ENCODE measurements around the gene PPT1. TPM values are rescaled to one million over a fixed set of nuclear protein-coding genes. Genes with fewer than 3 reads are reported as not detected.

The PPT1 gene
- total RNA-seq, 1 donor from 2014 or later, result 29.5 TPM

DNA sequence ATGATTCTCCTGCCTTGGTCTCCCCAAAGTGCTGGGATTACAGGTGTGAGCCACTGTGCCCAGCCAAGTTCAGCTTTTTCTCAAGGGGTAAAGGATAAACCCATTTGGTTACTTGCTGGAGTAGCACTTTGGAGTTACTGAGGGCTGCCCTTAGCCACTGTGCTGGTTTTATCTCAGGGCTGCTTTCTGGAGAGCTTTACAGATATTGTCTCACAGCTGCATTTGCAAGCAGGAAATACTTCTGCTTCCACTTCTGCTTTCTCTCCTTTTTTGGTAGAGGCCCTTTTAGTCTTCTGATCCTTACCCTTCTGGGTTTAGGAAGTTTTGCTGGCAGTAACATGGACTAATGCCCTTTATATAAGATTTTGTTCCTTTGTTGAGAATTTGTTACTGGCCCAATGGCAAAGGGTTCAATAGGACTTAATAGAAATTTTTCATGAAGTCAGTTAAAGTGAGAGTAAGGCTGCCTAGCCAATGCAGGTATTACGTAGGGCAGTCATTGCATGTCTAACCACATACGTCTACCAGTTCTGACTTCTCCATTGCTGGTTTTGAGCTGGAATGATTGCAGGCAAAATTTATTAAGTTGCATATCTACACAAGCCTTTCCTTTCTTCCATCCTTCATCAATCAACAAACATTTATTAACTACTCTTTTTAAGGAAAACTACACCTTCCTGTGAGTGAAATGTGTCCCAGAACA lies 32.1 kb downstream of the PPT1 start:
- no peak for FAIRE-seq
- no peak for DNase-seq (ENCODE audit: low read depth)
- peaks cover 39% of the 10 kb centered on the region for H3K36me3 ChIP-seq (ENCODE audit: control insufficient read depth, insufficient read depth, low read length)
- no peaks in the 10 kb centered on the region for H3K27me3 ChIP-seq (ENCODE audit: control insufficient read depth, insufficient read depth, low read length)
- H3K4me3 ChIP-seq (ENCODE audit: low read depth, low read length), result no peak overlapping the region
- TF ChIP-seq, protein P1, sequence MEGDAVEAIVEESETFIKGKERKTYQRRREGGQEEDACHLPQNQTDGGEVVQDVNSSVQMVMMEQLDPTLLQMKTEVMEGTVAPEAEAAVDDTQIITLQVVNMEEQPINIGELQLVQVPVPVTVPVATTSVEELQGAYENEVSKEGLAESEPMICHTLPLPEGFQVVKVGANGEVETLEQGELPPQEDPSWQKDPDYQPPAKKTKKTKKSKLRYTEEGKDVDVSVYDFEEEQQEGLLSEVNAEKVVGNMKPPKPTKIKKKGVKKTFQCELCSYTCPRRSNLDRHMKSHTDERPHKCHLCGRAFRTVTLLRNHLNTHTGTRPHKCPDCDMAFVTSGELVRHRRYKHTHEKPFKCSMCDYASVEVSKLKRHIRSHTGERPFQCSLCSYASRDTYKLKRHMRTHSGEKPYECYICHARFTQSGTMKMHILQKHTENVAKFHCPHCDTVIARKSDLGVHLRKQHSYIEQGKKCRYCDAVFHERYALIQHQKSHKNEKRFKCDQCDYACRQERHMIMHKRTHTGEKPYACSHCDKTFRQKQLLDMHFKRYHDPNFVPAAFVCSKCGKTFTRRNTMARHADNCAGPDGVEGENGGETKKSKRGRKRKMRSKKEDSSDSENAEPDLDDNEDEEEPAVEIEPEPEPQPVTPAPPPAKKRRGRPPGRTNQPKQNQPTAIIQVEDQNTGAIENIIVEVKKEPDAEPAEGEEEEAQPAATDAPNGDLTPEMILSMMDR (IDR thresholded peaks at IDR 0.05; ENCODE audit: insufficient read depth, low read length, severe bottlenecking), result no peak

DNA sequence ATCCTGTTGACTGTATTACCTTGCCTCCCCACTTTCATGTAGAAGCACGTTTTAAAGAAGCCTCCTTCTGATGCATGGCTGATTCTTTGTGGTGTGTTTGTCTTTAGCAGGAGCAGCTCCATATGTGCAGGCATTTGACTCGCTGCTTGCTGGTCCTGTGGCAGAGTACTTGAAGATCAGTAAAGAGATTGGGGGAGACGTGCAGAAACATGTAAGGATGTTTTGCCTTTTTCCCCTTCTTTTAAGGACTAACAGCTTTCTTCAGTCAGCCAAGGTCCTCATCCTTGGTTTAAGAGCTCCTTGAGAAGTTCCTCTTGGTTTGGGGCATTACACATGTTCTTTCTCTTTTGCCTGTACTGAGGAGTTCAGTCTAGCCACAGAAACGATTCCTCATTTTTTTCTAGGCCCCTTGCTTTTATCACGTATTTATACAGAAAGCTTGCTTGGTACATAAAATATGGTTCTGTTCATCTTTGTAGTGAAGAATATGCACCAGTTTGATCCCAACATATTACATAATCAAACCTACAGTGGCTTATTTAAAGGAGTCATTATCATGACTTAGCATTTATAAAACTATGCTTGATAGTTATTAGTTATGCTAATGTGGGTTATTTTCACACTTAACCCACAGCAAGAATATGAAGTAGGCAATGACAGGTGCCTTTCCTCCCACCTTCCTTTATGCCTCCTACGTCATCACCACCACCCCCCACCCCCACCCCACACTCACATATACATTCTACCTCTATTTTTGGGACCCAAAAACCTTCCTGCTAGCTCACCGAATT lies 36.9 kb downstream of the PPT1 start:
- peaks cover 29% of the 10 kb centered on the region for H3K36me3 ChIP-seq (ENCODE audit: control insufficient read depth, insufficient read depth, low read length)
- DNase-seq (ENCODE audit: low read depth) (peak; percentile 33), FAIRE-seq (no peak)
- no peak overlapping the region for H3K4me3 ChIP-seq (ENCODE audit: low read depth, low read length)
- H3K27me3 ChIP-seq (ENCODE audit: control insufficient read depth, insufficient read depth, low read length), result no peaks in the 10 kb centered on the region
- TF ChIP-seq, protein P1 (IDR thresholded peaks at IDR 0.05; ENCODE audit: insufficient read depth, low read length, severe bottlenecking), result no peak

DNA sequence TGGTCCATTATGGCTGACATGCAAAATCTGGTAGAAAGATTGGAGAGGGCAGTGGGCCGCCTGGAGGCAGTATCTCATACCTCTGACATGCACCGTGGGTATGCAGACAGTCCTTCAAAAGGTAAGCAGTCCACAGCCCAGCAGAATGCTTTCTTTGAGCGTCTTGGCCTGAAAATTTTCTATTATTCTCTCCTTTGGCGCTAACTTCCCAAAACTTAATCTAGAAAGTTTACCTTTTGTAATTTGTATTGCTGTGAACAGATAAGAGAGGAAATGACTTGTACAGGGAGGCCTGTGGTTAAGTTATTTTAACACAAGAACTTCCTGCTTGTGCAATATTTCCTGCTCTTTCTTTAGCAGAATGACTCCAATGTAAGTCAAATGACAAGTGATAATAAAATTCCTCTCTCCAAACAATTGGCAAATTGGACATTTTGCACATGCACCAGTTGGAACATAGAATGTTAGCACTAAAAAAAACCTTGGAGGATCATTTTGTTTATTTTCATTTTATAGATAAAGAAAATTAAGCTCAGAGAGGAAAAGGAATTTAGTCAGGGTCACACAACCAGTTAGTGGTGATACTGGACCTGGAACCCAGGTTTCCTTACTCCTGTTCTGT lies 37.6 kb downstream of the PPT1 start:
- Histone ChIP-seq H3K4me3 (ENCODE audit: low read depth, low read length) (no peak overlapping the region), H3K36me3 (ENCODE audit: control insufficient read depth, insufficient read depth, low read length) (peaks cover 24% of the 10 kb centered on the region), H3K27me3 (ENCODE audit: control insufficient read depth, insufficient read depth, low read length) (no peaks in the 10 kb centered on the region)
- TF ChIP-seq, protein P1 (IDR thresholded peaks at IDR 0.05; ENCODE audit: insufficient read depth, low read length, severe bottlenecking), result no peak
- FAIRE-seq (no peak), DNase-seq (ENCODE audit: low read depth) (peak; percentile 86)

DNA sequence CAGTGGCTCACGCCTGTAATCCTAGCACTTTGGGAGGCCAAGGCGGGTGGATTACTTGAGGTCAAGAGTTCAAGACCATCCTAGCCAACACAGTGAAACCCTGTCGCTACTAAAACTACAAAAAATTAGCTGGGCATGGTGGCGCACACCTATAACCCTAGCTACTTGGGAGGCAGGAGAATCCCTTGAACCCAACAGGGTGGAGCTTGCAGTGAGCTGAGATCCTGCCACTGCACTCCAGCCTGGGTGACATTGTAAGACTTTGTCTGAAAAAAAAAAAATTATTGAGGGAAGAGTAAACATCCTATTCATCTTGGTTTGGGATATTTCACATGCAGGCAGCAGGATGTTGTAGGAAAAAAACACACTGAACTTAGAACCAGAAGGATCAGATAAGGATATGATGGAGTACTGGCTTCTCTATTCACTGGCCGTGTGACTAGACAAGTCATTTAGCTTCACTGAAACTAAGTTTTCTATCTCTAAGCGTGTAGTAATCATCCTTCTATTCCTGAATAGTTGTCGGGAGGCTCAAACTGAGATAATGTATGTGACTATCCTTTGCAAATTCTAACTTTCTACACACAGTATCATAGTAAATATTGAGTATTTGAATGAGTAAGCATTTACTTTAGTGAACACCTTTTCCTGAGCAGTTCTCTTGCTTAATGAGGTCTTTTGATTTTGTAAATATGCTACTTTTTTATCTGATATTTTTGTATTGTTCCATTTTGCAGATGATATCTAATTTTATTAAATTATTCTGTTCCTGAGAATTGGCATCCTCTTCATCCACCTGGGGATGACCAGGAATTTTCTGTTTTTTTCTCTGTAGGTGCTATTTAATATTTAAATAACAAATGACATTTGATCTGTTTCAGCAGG lies 38.4 kb downstream of the PPT1 start:
- Histone ChIP-seq H3K36me3 (ENCODE audit: control insufficient read depth, insufficient read depth, low read length) (peaks cover 17% of the 10 kb centered on the region), H3K27me3 (ENCODE audit: control insufficient read depth, insufficient read depth, low read length) (no peaks in the 10 kb centered on the region), H3K4me3 (ENCODE audit: low read depth, low read length) (no peak overlapping the region)
- TF ChIP-seq, protein P1 (IDR thresholded peaks at IDR 0.05; ENCODE audit: insufficient read depth, low read length, severe bottlenecking), result no peak
- DNase-seq (ENCODE audit: low read depth) (peak; percentile 33), FAIRE-seq (no peak)

DNA sequence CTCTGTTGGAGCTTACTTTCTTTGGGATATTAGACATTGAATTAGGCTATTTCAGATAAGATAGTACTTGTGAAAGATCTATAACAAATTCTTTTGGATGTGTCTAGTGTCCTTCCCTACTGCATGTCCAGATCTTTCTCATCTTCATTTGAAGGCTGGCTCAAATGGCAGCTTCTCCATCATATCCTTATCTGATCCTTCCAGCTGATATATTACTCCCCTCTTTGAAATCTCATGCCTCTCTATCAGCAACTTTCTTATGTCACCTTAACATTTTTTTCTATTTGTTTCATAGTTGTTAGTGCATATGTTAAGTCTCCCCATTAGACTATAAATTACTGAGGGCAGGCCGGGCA lies 39.0 kb downstream of the PPT1 start:
- Histone ChIP-seq H3K36me3 (ENCODE audit: control insufficient read depth, insufficient read depth, low read length) (peaks cover 13% of the 10 kb centered on the region), H3K27me3 (ENCODE audit: control insufficient read depth, insufficient read depth, low read length) (no peaks in the 10 kb centered on the region), H3K4me3 (ENCODE audit: low read depth, low read length) (no peak overlapping the region)
- DNase-seq (ENCODE audit: low read depth) (no peak), FAIRE-seq (no peak)
- TF ChIP-seq, protein P1 (IDR thresholded peaks at IDR 0.05; ENCODE audit: insufficient read depth, low read length, severe bottlenecking), result no peak
